Panc1 (cell line): ENCODE results near the gene NTN5. TPM values are rescaled to one million over a fixed set of nuclear protein-coding genes. Genes with fewer than 3 reads are reported as not detected.

Source experiments
- ATAC-seq: fragments of 200-7000 bp; cut with Tn5 transposase; 2 replicates; pipeline ENCODE4 v1.9.1; 2020; ENCODE audit warnings: mild to moderate bottlenecking, moderate library complexity
- BruUV-seq: library from RNA; stranded (reverse); fragments of 400-500 nt; replicated peaks from 2 replicates; lab custom pipeline; 2021; lab: Mats Ljungman, UMichigan
- CTCF ChIA-PET: fragments of 300-600 bp; sonication (Branson Sonifier 250); formaldehyde crosslinking; loops from one replicate; lab custom pipeline; 2022; ENCODE audit warnings: antibody characterized with exemption; lab: Charles Lee
- POLR2A ChIA-PET: fragments of 300-600 bp; sonication (Branson Sonifier 250); formaldehyde crosslinking; loops from one replicate; lab custom pipeline; 2022; ENCODE audit warnings: antibody characterized with exemption; lab: Charles Lee
- DNase-seq: peaks from one replicate; pipeline ENCODE4 v3.0.0-alpha.2; 2010; ENCODE audit warnings: low read depth, low spot score
- H3K27ac ChIP-seq: 2 replicates; pipeline ENCODE4 v1.5.1; 2011; ENCODE audit warnings: mild to moderate bottlenecking, low read length, inconsistent platforms
- H3K27me3 ChIP-seq: fragments of 200-500 bp; sonication (Bioruptor generic); 2 replicates; pipeline ENCODE4 v1.6.0; 2014; ENCODE audit warnings: low read length, inconsistent platforms; ENCODE audit not compliant: control insufficient read depth, insufficient read depth
- H3K36me3 ChIP-seq: fragments of 200-500 bp; sonication (Bioruptor generic); 2 replicates; pipeline ENCODE4 v1.5.1; 2014; ENCODE audit warnings: inconsistent platforms, mild to moderate bottlenecking, low read length, moderate library complexity; ENCODE audit not compliant: control insufficient read depth, insufficient read depth
- H3K4me1 ChIP-seq: 2 replicates; pipeline ENCODE4 v1.5.1; 2011; ENCODE audit warnings: inconsistent platforms, mild to moderate bottlenecking, low read length, moderate library complexity; ENCODE audit not compliant: control insufficient read depth, insufficient read depth
- H3K4me3 ChIP-seq, 2 experiments: 2 replicates each; pipeline ENCODE4 v1.5.1; 2011 to 2012; ENCODE audit warnings: low read depth in 2 of 2, low read length in 2 of 2, mild to moderate bottlenecking in 2 of 2, inconsistent platforms in 1 of 2, moderate library complexity in 1 of 2
- H3K9me3 ChIP-seq: fragments of 200-500 bp; sonication (Bioruptor generic); 2 replicates; pipeline ENCODE4 v1.5.1; 2014; ENCODE audit warnings: low read depth, mild to moderate bottlenecking, inconsistent platforms, low read length, moderate library complexity; ENCODE audit not compliant: control insufficient read depth, insufficient read depth
- CTCF ChIP-seq: fragments of 450-650 bp; IDR thresholded peaks from 2 replicates; pipeline ENCODE4 v1.5.1; 2017; ENCODE audit warnings: mild to moderate bottlenecking
- POLR2AphosphoS5 ChIP-seq: IDR thresholded peaks from 2 replicates; pipeline ENCODE4 v1.6.1; 2012; ENCODE audit warnings: mild to moderate bottlenecking, low read depth, low read length, moderate library complexity
- REST ChIP-seq, 2 experiments: IDR thresholded peaks; 2 replicates each; pipeline ENCODE4 v1.6.1; 2011 to 2012; ENCODE audit warnings: low read depth in 2 of 2, control low read depth in 1 of 2, low read length in 1 of 2, mild to moderate bottlenecking in 1 of 2, moderate library complexity in 1 of 2; ENCODE audit not compliant: insufficient read depth in 1 of 2
- SIN3A ChIP-seq: IDR thresholded peaks from 2 replicates; pipeline ENCODE4 v1.6.1; 2012; ENCODE audit warnings: low read depth, mild to moderate bottlenecking, low read length, moderate library complexity, borderline replicate concordance; ENCODE audit not compliant: insufficient read depth
- TCF7L2 ChIP-seq: IDR thresholded peaks from 2 replicates; pipeline ENCODE4 v1.6.1; 2011; ENCODE audit warnings: mild to moderate bottlenecking, low read depth, low read length, inconsistent platforms
- in situ Hi-C: cut with HindIII; loops from 2 replicates; pipeline ENCODE4 v1.10.0; 2016; ENCODE audit warnings: low sequenced_read_pairs, low pct_unique_long_range_greater_than_20kb
- intact Hi-C: fragments of 100-400 bp; cut with micrococcal nuclease; formaldehyde crosslinking; loops from one replicate; pipeline ENCODE4 v1.10.0; 2022; ENCODE audit not compliant: unreplicated experiment
- total RNA-seq: library from RNA; stranded (reverse); gene quantifications from one replicate; pipeline ENCODE4 v1.2.1, GENCODE V29; 2021; ENCODE audit not compliant: unreplicated experiment

NTN5 gene
- total RNA-seq, 1 experiment from 2014 or later, result 0.23 TPM

GRCh38 chr19:48663667-48664066 is 9.2 kb downstream of the NTN5 start:
- POLR2A ChIA-PET, result no interaction called here
- DNase-seq, result no peak
- Histone ChIP-seq H3K9me3 (no peaks in the 10 kb centered on the region), H3K27me3 (no peaks in the 10 kb centered on the region), H3K36me3 (no peaks in the 10 kb centered on the region), H3K27ac (no peak overlapping the region), H3K4me1 (no peaks in the 10 kb centered on the region), H3K4me3 (no peak overlapping the region)
- ATAC-seq, result no peak
- BruUV-seq, result no TSS peak
- in situ Hi-C loops, result no loop called here
- intact Hi-C loops, result no loop called here
- CTCF ChIA-PET, result no interaction called here
- TF ChIP-seq REST (IDR thresholded peaks at IDR 0.05; ENCODE audit: insufficient read depth in 1 of 2, low read depth in 2 of 2, low read length in 1 of 2), result no peak
- no peak for TF ChIP-seq SIN3A
- TF ChIP-seq POLR2AphosphoS5, result no peak
- TF ChIP-seq CTCF, result no peak
- no peak for TF ChIP-seq TCF7L2

- Histone ChIP-seq H3K4me3 (no peak overlapping the region), H3K27ac (no peak overlapping the region), H3K27me3 (no peaks in the 10 kb centered on the region), H3K4me1 (no peaks in the 10 kb centered on the region), H3K36me3 (no peaks in the 10 kb centered on the region), H3K9me3 (no peaks in the 10 kb centered on the region)
- intact Hi-C loops (no loop called here), in situ Hi-C loops (no loop called here)
- ChIA-PET CTCF (no interaction called here), POLR2A (no interaction called here)
- TF ChIP-seq POLR2AphosphoS5 (no peak), SIN3A (no peak), REST (IDR thresholded peaks at IDR 0.05; ENCODE audit: insufficient read depth in 1 of 2, low read depth in 2 of 2, low read length in 1 of 2) (no peak)
- no TSS peak for BruUV-seq
- ATAC-seq (no peak), DNase-seq (no peak)
Measured at GRCh38 chr19:48661711-48662090, 11.1 kb downstream of the NTN5 start.
